ENCODE results near the gene TLR7. TPM values are rescaled to one million over a fixed set of nuclear protein-coding genes. Genes with fewer than 3 reads are reported as not detected.

Gene TLR7
- total and polyA plus RNA-seq, 2 donors (not counting 3 experiments of a cell fraction or from before 2014, with no cell fraction given): not detected

- no peaks in the 10 kb centered on the region for H3K9me3 ChIP-seq (replicated peaks; ENCODE audit: control insufficient read depth, insufficient read depth, low read length)
- no peaks in the 10 kb centered on the region for H3K79me2 ChIP-seq (ENCODE audit: control insufficient read depth, insufficient read depth, low read length)
- POLR2A ChIA-PET: no interaction called here
- TF ChIP-seq GATA2 (IDR thresholded peaks at IDR 0.05; ENCODE audit: insufficient read depth, insufficient read length, low read depth, low read length) (no peak), POLR2A (IDR thresholded peaks at IDR 0.05; ENCODE audit: low read depth, low read length) (no peak), CTCF (IDR thresholded peaks at IDR 0.05; ENCODE audit: extremely low read depth in 1 of 2, insufficient read depth in 1 of 2, low read depth in 1 of 2, low read length in 2 of 2) (no peak), MYC (IDR thresholded peaks at IDR 0.05; ENCODE audit: low read depth, low read length) (no peak), JUN (IDR thresholded peaks at IDR 0.05; ENCODE audit: borderline replicate concordance, insufficient read depth, insufficient read length, low read depth) (no peak), FOS (IDR thresholded peaks at IDR 0.05; ENCODE audit: borderline replicate concordance, insufficient read depth, low read length) (no peak), MAX (IDR thresholded peaks at IDR 0.05; ENCODE audit: insufficient read depth, insufficient read length) (no peak), EZH2 (IDR thresholded peaks at IDR 0.05; ENCODE audit: borderline replicate concordance, low read depth, low read length, severe bottlenecking) (no peak), POLR2AphosphoS5 (IDR thresholded peaks at IDR 0.05; ENCODE audit: insufficient read depth, low read depth, low read length) (no peak)
- no peaks in the 10 kb centered on the region for H4K20me1 ChIP-seq (replicated peaks; ENCODE audit: control insufficient read depth, extremely low read depth, insufficient read depth, low read length)
- CTCF ChIA-PET: interaction anchor here (1.2 kb wide), 1 partner anchor 24 kb away, joined by 4 read pairs; no protein-coding TSS in a partner anchor
- BruUV-seq (replicated peaks): no TSS peak
- no peak overlapping the region for H3K27ac ChIP-seq (ENCODE audit: insufficient read depth, low read depth, low read length)
- no peak overlapping the region for H3K9ac ChIP-seq (replicated peaks; ENCODE audit: extremely low read depth, insufficient read depth, low read length)
- no peaks in the 10 kb centered on the region for H3K36me3 ChIP-seq (ENCODE audit: control insufficient read depth in 2 of 2, extremely low read depth in 1 of 2, insufficient read depth in 2 of 2, low read length in 2 of 2)
- intact Hi-C loops (cut with micrococcal nuclease): no loop called here
- no peak overlapping the region for H3K4me3 ChIP-seq (replicated peaks in 1 of 3; ENCODE audit: insufficient read depth in 1 of 3, low read depth in 1 of 3, low read length in 3 of 3)
- no peaks in the 10 kb centered on the region for H3K4me1 ChIP-seq (ENCODE audit: control insufficient read depth, extremely low read depth, insufficient read depth, low read length)
- no peaks in the 10 kb centered on the region for H3K9me1 ChIP-seq (replicated peaks; ENCODE audit: control insufficient read depth, extremely low read depth, insufficient read depth, low read length)
- DNase-seq (ENCODE audit: low read depth, low spot score): no peak
- peaks cover 3% of the 10 kb centered on the region in 2 experiments for H3K27me3 ChIP-seq (ENCODE audit: control insufficient read depth in 2 of 2, insufficient read depth in 2 of 2, low read length in 2 of 2)
- H3K4me2 ChIP-seq (ENCODE audit: insufficient read depth, low read length): no peak overlapping the region
- no peak overlapping the region for H2AFZ ChIP-seq (ENCODE audit: low read depth, low read length)
- dilution Hi-C loops (cut with MboI; ENCODE audit: extremely low pct_ligation_motif_present, low sequenced_read_pairs): no loop called here
- FAIRE-seq: no peak
These were observed 55.7 kb downstream of the TLR7 start for GRCh38 chrX:12922599-12922919.

All from endothelial cell of umbilical vein (primary cell).